Prostate gland (tissue), 2 donors: ENCODE data around the gene PARD6A.

Experiments used
- POLR2A ChIP-seq: fragments of 450-650 bp; IDR thresholded peaks from one replicate; pipeline ENCODE4 v1.6.1; 2016; ENCODE audit warnings: antibody characterized with exemption, mild to moderate bottlenecking
- TF ChIP-seq, protein P1 (sequence below), 4 experiments: fragments of 200-600 bp in 2 of 4; fragments of 450-650 bp in 2 of 4; sonication (generic) in 2 of 4; IDR thresholded peaks; 1 replicate in 3 of 4; 2 replicates in 1 of 4; pipeline ENCODE4 v1.5.1; 2016 to 2019; ENCODE audit warnings: antibody characterized with exemption in 4 of 4, mild to moderate bottlenecking in 2 of 4, moderate library complexity in 2 of 4

DNA sequence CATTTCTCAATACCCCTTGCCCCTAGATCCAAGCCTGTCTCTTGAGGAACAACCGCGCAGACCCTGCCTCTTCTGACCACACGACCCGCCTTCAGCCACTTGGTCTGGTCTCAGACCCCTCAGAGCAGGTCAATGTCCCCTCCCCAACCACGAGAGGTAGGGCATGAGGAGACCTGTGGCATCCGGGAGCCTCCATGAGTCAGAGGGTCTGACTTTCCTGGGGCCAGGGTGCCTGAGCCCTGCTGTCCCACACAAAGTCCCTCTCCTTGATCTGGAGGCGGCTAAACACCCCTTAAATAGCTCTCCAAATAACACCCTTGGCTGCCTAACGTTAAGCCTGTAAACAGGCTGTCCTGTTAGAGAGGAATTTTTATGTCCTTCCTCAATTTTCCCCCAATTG lies 10.7 kb upstream of the PARD6A start:
- TF ChIP-seq, protein P1, sequence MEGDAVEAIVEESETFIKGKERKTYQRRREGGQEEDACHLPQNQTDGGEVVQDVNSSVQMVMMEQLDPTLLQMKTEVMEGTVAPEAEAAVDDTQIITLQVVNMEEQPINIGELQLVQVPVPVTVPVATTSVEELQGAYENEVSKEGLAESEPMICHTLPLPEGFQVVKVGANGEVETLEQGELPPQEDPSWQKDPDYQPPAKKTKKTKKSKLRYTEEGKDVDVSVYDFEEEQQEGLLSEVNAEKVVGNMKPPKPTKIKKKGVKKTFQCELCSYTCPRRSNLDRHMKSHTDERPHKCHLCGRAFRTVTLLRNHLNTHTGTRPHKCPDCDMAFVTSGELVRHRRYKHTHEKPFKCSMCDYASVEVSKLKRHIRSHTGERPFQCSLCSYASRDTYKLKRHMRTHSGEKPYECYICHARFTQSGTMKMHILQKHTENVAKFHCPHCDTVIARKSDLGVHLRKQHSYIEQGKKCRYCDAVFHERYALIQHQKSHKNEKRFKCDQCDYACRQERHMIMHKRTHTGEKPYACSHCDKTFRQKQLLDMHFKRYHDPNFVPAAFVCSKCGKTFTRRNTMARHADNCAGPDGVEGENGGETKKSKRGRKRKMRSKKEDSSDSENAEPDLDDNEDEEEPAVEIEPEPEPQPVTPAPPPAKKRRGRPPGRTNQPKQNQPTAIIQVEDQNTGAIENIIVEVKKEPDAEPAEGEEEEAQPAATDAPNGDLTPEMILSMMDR (IDR thresholded peaks at IDR 0.05): no peak
- TF ChIP-seq POLR2A: no peak
